Stimulated activated CD4-positive, alpha-beta T cell treated with anti-CD3 and anti-CD28 coated beads, Interleukin-15, amount 100 ng/mL, for 48 hours (primary cell): ENCODE results near the gene SREBF2.
"Not testable (repeated sequence)": the region's sequence is repeated elsewhere in the genome, so short reads cannot be mapped to it uniquely, and the experiment has no call there.

ENCODE experiments used
- DNase-seq, 2 donors: peaks; one replicate each; pipeline ENCODE4 v3.0.0-alpha.2; 2020; ENCODE audit warnings: low read depth in 2 of 2

Gene SREBF2

DNA sequence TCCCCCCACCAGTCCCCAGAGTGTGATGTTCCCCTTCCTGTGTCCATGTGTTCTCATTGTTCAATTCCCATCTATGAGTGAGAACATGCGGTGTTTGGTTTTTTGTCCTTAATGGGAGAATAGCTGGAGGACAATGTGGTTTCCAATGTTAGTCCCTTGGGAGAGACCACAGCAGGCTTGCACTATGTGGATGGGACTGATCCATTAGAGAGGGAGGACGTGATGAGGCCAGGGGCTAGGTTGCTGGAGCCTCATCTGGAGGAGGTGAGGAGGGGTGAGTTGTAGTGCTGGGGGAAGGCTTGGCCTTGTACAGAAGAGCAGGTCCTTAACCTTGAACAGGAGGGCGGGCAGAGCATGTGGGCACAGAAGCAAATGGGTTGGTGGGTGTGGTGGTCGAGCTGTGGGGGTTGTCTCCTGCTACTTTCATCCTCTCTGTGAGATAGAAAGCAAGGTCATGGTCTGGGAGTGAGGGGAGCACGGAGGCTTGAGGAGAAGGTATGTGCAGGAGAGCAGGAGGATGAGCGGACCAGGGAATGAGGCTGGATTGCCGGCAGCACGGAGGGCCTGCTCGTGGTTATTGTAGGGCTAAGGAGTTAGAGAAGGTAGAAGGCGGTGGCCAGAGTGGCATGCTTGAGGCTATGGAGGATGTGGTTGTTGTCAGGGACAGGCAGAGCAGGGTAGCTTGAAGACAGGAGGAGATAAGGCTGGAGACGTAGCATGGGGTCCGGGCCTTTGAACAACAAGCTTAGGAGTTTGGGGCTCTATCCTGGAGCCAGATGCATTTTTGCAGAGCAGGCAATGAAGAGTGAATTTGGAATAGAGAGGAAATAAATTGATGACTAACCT is 11.2 kb upstream of the SREBF2 start:
- DNase-seq = no peak

GRCh38 chr22:41822317-41823057 is 10.4 kb upstream of the SREBF2 start:
- DNase-seq = peak in 1 of 2 donors; percentile 22

GRCh38 chr22:41823797-41824196 is 9.1 kb upstream of the SREBF2 start:
- DNase-seq = no peak

DNA sequence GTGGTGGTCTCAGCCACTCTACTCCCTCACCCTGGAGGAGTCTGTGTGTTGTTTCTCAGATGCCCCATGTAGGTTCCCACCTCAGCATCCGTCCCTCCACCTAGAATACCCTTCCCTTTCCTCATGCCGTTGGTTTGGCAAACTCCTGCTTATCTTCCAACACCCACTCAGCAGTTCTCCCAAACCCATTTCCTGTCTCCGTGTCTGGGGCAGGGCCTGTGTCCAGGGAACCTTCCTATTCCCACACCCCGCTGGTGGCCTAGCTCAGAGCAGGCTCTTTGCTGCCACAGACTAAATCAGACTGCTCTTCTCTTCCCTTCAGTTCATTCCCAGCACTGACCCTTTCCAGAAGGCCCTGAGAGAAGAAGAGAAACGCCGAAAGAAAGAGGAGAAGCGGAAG is 7.5 kb upstream of the SREBF2 start:
- DNase-seq = no peak

DNA sequence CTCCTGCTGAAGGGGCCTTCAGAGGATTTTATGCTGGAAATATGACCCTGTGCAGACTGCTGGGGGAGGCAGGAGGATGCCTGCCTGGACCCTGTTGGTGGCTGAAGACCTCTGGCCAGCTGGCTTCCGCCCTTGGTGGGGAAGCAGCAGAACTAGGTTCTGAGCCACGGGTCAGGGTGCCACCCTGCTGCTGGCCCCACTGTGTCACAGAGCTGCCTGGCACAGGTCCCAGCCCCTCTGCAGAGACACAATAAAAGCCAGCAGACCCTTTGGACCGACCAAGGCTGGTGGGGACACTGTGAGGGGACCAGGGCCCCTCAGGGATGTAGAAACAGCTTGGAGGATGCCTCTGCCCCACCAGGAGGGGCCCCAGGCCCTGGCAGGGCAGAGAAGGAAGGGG is 6.9 kb upstream of the SREBF2 start:
- DNase-seq = no peak

DNA sequence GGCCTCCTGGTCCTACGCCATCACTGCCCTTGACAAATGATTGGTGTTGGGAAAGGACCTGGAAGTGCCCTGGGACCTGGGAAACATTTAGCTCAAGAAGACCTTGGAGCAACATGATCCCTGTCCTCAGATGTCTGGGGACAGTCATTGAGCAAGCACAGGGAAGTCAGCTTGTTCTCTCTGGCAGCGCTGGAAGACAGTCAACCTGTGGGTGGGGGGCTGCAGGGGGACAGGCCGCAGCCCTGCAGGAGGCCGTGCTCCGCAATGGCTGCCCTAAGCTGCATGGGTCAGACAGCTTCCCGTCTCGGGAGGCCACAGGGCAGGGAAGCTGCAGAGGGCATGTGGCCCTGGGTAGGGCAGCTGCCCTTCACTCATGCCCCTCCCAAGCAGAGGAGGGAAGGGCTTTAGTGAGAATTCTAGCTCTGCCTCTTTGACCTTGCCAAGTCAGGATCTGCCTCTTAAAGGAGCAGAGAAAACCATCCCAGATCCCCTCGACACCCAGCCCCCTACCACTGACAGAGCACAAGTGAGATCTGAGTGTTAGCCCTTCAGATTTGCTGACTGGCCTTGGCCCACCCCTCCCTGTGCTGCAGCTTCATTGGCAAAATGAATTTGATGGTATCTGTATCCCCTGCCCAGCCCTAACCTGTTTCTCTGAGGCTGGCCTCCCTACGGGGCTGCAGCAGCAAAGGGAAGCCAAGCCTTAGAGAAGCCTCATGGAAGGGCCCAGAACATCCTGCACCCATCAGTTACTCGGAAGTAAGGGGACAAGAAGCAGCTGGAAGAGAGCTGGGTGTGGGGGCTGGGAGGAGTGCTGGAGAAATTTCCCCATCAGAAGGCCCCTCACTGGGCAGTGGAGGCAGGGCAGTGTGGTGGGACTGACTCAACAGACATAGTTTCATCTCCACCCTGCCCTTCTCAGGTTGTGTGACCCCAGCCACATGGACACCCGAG is 6.2 kb upstream of the SREBF2 start:
- DNase-seq = no peak

DNA sequence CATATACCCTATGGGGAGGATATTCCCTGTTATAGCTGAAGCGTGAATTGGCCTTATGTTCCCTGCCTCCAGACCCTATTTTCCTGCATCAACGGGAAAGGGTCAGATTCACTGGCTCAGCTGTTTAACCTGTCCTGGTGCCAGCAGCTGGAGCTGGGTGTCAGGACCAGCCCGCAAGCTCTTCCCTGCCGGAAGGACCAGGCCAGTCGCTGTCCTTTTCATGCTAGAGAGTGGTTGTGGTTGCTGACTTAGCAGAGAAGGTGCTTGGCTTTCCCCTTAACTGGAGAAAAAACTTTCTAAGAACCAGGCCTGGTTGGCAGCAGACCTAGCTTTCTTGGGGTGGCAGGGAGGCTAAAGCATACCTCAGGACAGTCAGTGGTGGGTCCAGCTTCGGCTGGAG is 5.2 kb upstream of the SREBF2 start:
- DNase-seq = no peak

GRCh38 chr22:41828516-41828915 is 4.4 kb upstream of the SREBF2 start:
- DNase-seq = no peak

- DNase-seq = no peak
Measured at GRCh38 chr22:41830174-41830573, 2.7 kb upstream of the SREBF2 start.

GRCh38 chr22:41831383-41831782 is 1.5 kb upstream of the SREBF2 start:
- DNase-seq = no peak

DNA sequence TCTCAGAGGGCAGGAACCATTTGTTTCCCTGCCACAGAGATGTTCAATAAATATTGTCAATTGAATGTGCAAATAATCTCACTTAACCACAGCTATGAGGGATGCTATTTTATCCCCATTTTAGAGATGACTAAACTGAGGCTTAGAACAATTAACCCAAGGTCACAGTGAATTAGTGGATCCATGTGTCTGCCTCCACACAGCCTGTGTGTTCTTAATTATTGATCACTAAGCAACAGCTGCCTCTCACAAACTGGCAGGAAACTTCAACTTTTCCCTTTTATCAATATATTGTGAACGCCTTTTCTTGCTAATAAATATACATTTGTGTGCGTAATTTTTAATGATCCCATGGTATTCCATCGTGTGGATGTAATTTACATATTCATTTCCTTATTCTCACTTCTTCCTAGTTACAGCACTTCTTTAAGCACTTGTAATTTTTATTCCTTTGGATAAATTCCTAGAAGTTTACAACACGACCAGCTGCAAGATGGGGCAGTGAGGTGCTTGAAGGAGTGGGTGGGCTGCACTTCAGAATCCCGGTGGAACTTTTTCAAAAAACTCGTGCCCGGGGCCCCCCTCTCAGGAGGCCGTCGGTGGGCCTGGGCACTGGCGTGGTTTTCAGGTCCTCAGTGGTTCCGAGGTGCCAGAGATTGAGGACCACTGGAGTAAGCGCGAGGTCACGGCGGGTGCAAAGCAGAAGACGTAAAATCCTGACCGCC is 915 bp upstream of the SREBF2 start:
- DNase-seq = no peak

- DNase-seq = peak in 1 of 2 donors; percentile 19
Measured at GRCh38 chr22:41833369-41834004, 582 bp downstream of the SREBF2 start.

GRCh38 chr22:41834005-41834944 is 1.4 kb downstream of the SREBF2 start:
- DNase-seq = no peak

DNA sequence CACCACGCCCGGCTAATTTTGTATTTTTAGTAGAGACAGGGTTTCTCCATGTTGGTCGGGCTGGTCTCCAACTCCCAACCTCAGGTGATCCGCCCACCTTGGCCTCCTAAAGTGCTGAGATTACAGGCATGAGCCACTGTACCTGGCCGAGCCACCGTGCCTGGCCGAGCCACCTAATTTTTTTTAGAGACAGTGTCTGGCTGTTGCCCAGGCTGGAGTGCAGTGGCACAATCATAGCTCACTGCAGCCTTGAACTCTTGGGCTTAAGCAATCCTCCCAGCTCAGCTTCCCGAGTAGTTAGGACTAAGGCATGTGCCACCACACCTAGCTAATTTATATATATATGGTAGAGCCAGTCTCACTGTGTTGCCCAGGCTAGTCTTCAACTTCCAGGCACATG is 2.6 kb downstream of the SREBF2 start:
- DNase-seq = not testable (repeated sequence)

- no peak for DNase-seq
Measured at GRCh38 chr22:41836551-41836950, 3.6 kb downstream of the SREBF2 start.

DNA sequence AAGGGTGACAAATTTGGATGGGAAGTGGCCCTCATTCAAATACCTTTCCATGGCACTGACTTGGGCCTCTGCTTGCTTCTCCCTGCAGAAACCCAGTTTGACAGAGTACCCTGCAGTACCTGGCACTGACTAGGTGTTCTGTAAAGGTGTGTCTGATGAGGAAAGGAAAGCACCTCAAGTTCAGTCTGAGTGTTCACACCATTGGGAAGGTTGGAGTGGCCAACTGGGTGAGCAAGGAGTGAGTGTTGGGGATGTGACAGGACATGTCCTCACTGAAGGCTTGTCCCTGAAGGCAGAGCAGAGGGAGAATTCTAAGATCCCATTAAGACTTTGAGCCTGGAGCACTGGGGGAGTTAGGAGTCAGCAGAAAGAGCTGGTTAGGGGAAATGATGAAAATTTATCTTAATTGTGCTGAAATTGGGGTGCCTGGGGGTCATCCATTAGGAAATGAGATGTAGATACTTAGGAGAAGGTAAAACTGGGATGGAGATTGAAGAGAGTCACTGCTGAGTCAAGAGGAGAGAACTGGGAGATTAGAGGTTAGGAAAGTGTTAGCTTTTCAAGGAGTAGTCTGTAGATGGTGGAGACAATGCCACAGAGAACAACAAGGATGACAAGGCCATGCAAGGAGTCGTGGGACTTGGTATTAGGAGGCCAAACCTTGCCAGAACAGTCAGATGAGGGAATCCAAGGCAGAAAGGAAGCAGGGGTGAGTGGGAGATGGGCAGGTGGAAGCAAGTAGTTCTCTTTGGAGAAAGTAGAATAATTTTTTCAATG is 6.1 kb downstream of the SREBF2 start:
- DNase-seq = no peak

GRCh38 chr22:41840216-41840615 is 7.3 kb downstream of the SREBF2 start:
- DNase-seq = no peak

GRCh38 chr22:41841085-41841712 is 8.3 kb downstream of the SREBF2 start:
- no peak for DNase-seq
